Caco-2 (cell line): ENCODE results near the gene RCVRN. TPM values are rescaled to one million over a fixed set of nuclear protein-coding genes. Genes with fewer than 3 reads are reported as not detected.

Experiments used
- BruUV-seq: library from RNA; stranded (reverse); fragments of 400-500 nt; replicated peaks from 2 replicates; lab custom pipeline; 2021; lab: Mats Ljungman, UMichigan
- CTCF ChIA-PET: fragments of 300-600 bp; sonication (Branson Sonifier 250); formaldehyde crosslinking; loops from one replicate; lab custom pipeline; 2022; ENCODE audit warnings: antibody characterized with exemption; lab: Charles Lee
- POLR2A ChIA-PET: fragments of 300-600 bp; sonication (Branson Sonifier 250); formaldehyde crosslinking; loops from one replicate; lab custom pipeline; 2022; ENCODE audit warnings: antibody characterized with exemption; lab: Charles Lee
- DNase-seq, 2 experiments: peaks; one replicate each; pipeline versions ENCODE4 v3.0.0 to v3.0.0-alpha.2; 2020 to 2022
- H3K27me3 ChIP-seq: replicated peaks from 2 replicates; pipeline ENCODE4 v1.6.0; 2011; ENCODE audit warnings: low read length; ENCODE audit not compliant: control insufficient read depth, insufficient read depth
- H3K36me3 ChIP-seq: 2 replicates; pipeline ENCODE4 v1.5.1; 2011; ENCODE audit warnings: low read length; ENCODE audit not compliant: control insufficient read depth, insufficient read depth
- H3K4me1 ChIP-seq: fragments of 250-450 bp; sonication (Bioruptor Pico); 2 replicates; pipeline ENCODE4 v1.5.1; 2020; ENCODE audit warnings: mild to moderate bottlenecking
- H3K4me3 ChIP-seq: 2 replicates; pipeline ENCODE4 v1.5.1; 2011; ENCODE audit warnings: low read depth, mild to moderate bottlenecking, control low read depth, low read length
- H3K9me3 ChIP-seq: fragments of 250-450 bp; sonication (Bioruptor Pico); 2 replicates; pipeline ENCODE4 v1.5.1; 2020; ENCODE audit warnings: mild to moderate bottlenecking, moderate library complexity
- H3K27ac Mint-ChIP-seq: one replicate; pipeline ENCODE4 v1.8.0; 2022; ENCODE audit warnings: mixed read lengths; ENCODE audit not compliant: unreplicated experiment
- H3K27me3 Mint-ChIP-seq: one replicate; pipeline ENCODE4 v1.8.0; 2022; ENCODE audit warnings: mixed read lengths; ENCODE audit not compliant: insufficient read depth, unreplicated experiment
- H3K36me3 Mint-ChIP-seq: one replicate; pipeline ENCODE4 v1.8.0; 2022; ENCODE audit warnings: mild to moderate bottlenecking, mixed read lengths; ENCODE audit not compliant: insufficient read depth, unreplicated experiment
- H3K4me1 Mint-ChIP-seq: one replicate; pipeline ENCODE4 v1.8.0; 2022; ENCODE audit warnings: low read depth, mixed read lengths; ENCODE audit not compliant: unreplicated experiment
- H3K4me3 Mint-ChIP-seq: one replicate; pipeline ENCODE4 v1.8.0; 2022; ENCODE audit warnings: mild to moderate bottlenecking, moderate library complexity, mixed read lengths; ENCODE audit not compliant: unreplicated experiment
- H3K9me3 Mint-ChIP-seq: one replicate; pipeline ENCODE4 v1.8.0; 2022; ENCODE audit warnings: mixed read lengths; ENCODE audit not compliant: unreplicated experiment
- intact Hi-C: fragments of 100-400 bp; cut with micrococcal nuclease; formaldehyde crosslinking; loops from one replicate; pipeline ENCODE4 v1.10.0; 2022; ENCODE audit not compliant: unreplicated experiment
- total RNA-seq: library from RNA; stranded (reverse); gene quantifications from 2 replicates; pipeline ENCODE4 v1.2.3, GENCODE V29; 2022
- TF ChIP-seq, protein P1 (sequence below), 2 experiments: fragments of 200-600 bp in 1 of 2; IDR thresholded peaks; 1 replicate in 1 of 2; 2 replicates in 1 of 2; pipeline versions ENCODE4 v1.5.1 to v1.8.0; 2011 to 2022; ENCODE audit warnings: antibody characterized with exemption in 1 of 2, control low read depth in 1 of 2, inconsistent platforms in 1 of 2, low read depth in 1 of 2, low read length in 1 of 2, mild to moderate bottlenecking in 1 of 2, moderate library complexity in 1 of 2; ENCODE audit not compliant: insufficient read depth in 1 of 2, severe bottlenecking in 1 of 2, unreplicated experiment in 1 of 2

RCVRN gene
- total RNA-seq, 1 experiment from 2014 or later: not detected

DNA sequence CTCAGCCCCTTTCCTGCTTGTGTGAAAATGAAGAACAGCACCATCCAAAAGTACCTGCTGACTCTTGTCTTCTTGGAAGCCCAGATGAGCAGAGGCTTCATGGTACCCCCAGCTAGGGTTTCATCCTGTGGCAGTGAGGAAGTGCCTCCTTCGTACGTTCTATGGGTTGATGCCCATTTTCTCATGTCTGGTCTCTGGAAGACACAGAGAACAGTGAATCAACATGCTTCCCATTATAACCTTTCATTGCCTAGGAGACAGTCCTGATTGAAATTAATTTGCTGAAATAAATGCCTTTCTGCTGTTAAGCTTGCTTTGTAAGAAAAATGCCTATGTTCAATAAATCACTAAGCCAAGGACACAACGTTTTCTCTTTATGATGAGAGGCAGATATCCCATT lies 36.5 kb downstream of the RCVRN start:
- BruUV-seq: no TSS peak
- H3K4me3 ChIP-seq: no peak overlapping the region
- no peaks in the 10 kb centered on the region for H3K36me3 ChIP-seq
- DNase-seq: no peak
- intact Hi-C loops: no loop called here
- Mint-ChIP-seq H3K4me1 (no peaks in the 10 kb centered on the region), H3K4me3 (no peak overlapping the region), H3K9me3 (no peaks in the 10 kb centered on the region), H3K27ac (no peak overlapping the region), H3K36me3 (no peaks in the 10 kb centered on the region), H3K27me3 (peaks cover 4% of the 10 kb centered on the region)
- POLR2A ChIA-PET: no interaction called here
- H3K4me1 ChIP-seq: no peaks in the 10 kb centered on the region
- no peaks in the 10 kb centered on the region for H3K27me3 ChIP-seq
- TF ChIP-seq, protein P1, sequence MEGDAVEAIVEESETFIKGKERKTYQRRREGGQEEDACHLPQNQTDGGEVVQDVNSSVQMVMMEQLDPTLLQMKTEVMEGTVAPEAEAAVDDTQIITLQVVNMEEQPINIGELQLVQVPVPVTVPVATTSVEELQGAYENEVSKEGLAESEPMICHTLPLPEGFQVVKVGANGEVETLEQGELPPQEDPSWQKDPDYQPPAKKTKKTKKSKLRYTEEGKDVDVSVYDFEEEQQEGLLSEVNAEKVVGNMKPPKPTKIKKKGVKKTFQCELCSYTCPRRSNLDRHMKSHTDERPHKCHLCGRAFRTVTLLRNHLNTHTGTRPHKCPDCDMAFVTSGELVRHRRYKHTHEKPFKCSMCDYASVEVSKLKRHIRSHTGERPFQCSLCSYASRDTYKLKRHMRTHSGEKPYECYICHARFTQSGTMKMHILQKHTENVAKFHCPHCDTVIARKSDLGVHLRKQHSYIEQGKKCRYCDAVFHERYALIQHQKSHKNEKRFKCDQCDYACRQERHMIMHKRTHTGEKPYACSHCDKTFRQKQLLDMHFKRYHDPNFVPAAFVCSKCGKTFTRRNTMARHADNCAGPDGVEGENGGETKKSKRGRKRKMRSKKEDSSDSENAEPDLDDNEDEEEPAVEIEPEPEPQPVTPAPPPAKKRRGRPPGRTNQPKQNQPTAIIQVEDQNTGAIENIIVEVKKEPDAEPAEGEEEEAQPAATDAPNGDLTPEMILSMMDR (IDR thresholded peaks at IDR 0.05; ENCODE audit: insufficient read depth in 1 of 2, low read depth in 1 of 2, low read length in 1 of 2, severe bottlenecking in 1 of 2, unreplicated experiment in 1 of 2): no peak
- no peaks in the 10 kb centered on the region for H3K9me3 ChIP-seq
- CTCF ChIA-PET: no interaction called here

DNA sequence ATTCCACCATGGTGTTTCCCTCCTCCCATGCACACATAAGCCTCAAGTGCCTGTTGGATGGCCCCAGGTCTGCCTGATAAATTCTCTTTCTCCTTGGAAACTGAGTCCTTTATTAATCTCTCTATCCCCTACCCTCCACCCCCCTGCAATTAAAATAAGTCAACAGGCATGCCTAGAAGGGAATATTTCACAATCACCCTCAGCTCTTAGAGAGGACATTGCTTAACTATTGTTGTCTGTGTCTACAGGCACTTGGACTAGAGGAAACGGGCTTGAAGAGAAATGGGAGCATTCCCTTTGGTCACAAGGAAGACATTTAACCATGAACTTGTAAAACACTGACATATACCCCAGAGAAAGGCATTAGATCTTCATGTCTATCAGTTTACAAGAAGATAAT lies 39.5 kb downstream of the RCVRN start:
- Mint-ChIP-seq H3K4me3 (no peak overlapping the region), H3K36me3 (no peaks in the 10 kb centered on the region), H3K4me1 (no peaks in the 10 kb centered on the region), H3K27me3 (peaks cover 5% of the 10 kb centered on the region), H3K9me3 (no peaks in the 10 kb centered on the region), H3K27ac (no peak overlapping the region)
- DNase-seq: no peak
- BruUV-seq: no TSS peak
- Histone ChIP-seq H3K4me1 (no peaks in the 10 kb centered on the region), H3K9me3 (no peaks in the 10 kb centered on the region), H3K4me3 (no peak overlapping the region), H3K27me3 (no peaks in the 10 kb centered on the region), H3K36me3 (no peaks in the 10 kb centered on the region)
- ChIA-PET CTCF (no interaction called here), POLR2A (no interaction called here)
- TF ChIP-seq, protein P1 (IDR thresholded peaks at IDR 0.05; ENCODE audit: insufficient read depth in 1 of 2, low read depth in 1 of 2, low read length in 1 of 2, severe bottlenecking in 1 of 2, unreplicated experiment in 1 of 2): no peak
- intact Hi-C loops: no loop called here

DNA sequence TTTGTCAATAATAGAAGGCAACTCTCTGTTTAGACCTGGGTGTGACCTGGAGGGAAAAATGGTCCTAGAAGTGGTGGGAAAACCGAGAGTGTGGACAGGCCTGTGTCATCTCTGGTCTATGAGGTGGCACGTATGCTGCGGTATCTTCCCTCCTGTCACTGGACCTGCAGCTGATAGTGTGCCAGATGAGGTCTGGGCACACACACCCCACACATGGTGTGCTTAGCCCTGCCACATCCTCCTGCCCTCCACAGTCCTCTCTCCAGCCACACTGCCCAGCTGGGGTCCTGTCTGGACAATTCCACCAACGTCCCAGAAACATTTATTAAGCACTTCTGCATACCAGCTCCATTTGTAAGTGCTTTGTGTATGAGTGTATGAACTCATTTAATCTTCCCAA lies 42.1 kb downstream of the RCVRN start:
- no peak for DNase-seq
- H3K4me1 ChIP-seq: no peaks in the 10 kb centered on the region
- H3K4me1 Mint-ChIP-seq: no peaks in the 10 kb centered on the region
- H3K27me3 Mint-ChIP-seq: peaks cover 3% of the 10 kb centered on the region
- TF ChIP-seq, protein P1 (IDR thresholded peaks at IDR 0.05; ENCODE audit: insufficient read depth in 1 of 2, low read depth in 1 of 2, low read length in 1 of 2, severe bottlenecking in 1 of 2, unreplicated experiment in 1 of 2): no peak
- no peaks in the 10 kb centered on the region for H3K36me3 ChIP-seq
- no TSS peak for BruUV-seq
- H3K27ac Mint-ChIP-seq: no peak overlapping the region
- H3K36me3 Mint-ChIP-seq: no peaks in the 10 kb centered on the region
- H3K9me3 Mint-ChIP-seq: no peaks in the 10 kb centered on the region
- no peak overlapping the region for H3K4me3 Mint-ChIP-seq
- H3K9me3 ChIP-seq: no peaks in the 10 kb centered on the region
- H3K4me3 ChIP-seq: no peak overlapping the region
- H3K27me3 ChIP-seq: no peaks in the 10 kb centered on the region
- intact Hi-C loops: no loop called here
- ChIA-PET CTCF (no interaction called here), POLR2A (no interaction called here)
